Stimulated activated CD4-positive, alpha-beta T cell treated with anti-CD3 and anti-CD28 coated beads, Interleukin-1b, Interleukin-23, amount 100 ng/mL, for 24 hours (primary cell): Measurements from ENCODE around the gene CHD9.
A peak's percentile ranks its signal among the peaks of the same experiment; 100 is the strongest.
"Not testable (repeated sequence)": the region's sequence is repeated elsewhere in the genome, so short reads cannot be mapped to it uniquely, and the experiment has no call there.

Source experiments
- DNase-seq, 4 experiments: peaks; one replicate each; pipeline ENCODE4 v3.0.0-alpha.2; 2020; ENCODE audit warnings: low read depth in 4 of 4, low spot score in 1 of 4

Gene CHD9

DNA sequence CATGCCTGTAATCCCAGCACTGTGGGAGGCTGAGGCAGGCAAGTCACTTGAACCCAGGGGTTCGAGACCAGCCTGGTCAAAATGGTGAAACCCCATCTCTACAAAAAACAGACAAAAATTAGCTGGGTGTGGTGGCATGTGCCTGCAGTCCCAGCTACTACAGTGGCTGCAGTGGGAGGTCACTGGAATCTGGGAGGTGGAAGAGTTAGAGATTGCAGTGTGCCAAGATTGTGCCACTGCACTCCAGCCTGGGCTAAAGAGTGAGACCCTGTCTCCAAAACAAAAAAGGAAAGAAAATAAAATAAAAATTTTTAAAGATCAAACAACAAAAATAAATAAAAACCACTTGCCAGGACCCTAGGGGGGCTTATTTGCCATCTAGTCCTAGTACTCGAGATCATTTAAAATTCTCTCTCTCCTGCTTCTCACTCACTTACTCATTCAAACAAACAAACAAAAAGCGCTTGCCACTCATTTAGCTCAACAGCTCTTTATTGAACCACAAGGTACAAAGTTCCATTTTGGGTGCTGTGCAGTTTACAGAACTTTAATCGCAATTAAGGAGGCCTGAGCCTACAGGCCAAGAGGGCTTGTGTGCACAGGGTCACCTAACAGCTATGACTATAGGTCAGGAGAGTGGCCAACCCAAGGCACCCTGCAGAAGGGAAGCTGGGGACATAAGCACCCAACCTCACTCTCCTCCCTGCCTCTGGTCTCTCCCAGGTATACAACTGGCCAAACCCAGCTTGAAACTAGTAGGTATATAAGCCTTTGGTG lies 6.5 kb upstream of the CHD9 start:
- no peak for DNase-seq

GRCh38 chr16:53051255-53051654 lies 3.5 kb upstream of the CHD9 start:
- DNase-seq = not testable (repeated sequence)

DNA sequence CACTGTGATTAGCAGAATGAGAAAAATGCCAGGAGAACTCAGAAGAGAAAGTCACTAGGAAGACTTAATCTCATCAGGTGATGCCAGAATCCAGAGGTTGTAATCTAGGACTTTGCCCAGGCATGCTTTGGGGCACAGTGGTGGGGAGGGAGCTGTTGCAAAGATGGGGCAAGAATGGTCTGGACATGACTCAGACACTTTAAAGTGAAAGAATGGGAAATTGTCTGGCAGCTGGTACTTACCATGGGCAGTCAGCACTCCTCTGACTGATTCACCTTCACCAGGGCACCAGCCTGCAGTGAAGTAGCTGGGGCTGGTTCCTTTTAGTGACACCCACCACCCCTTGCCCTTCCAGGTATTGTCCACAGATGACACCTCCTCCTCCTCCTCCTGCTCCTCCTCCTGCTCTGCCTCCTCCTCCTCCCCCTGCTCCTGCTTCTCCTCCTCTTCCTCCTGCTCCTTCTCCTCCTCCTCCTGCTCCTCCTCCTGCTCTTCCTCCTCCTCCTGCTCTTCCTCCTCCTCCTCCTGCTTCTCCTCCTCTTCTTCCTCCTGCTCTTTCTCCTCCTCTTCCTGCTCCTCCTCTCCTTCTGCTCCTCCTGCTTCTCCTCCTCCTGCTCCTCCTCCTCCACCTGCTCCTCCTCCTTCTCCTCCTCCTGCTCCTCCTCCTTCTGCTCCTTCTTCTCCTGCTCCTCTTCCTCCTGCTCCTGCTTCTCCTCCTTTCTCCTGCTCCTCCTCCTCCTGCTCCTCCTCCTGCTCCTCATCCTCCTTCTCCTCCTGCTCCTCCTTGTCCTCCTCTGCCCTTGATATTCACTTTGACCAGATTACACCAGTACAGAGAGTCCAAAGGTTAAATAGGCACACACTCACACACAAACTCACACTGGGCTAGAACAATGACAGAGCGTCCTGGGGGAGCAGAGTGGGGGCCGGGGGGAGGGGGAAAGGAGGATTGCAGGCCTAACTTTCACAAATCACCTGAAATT lies 2.0 kb upstream of the CHD9 start, which contains the start of gene CHD9NB:
TSS of gene CHD9NB (minus strand) at position 379 of the 983 bp plus-strand sequence. CDS start 8,739 bp downstream, outside the sequence.
- DNase-seq = no peak

GRCh38 chr16:53053967-53054669 lies 673 bp upstream of the CHD9 start:
- DNase-seq = no peak

DNA sequence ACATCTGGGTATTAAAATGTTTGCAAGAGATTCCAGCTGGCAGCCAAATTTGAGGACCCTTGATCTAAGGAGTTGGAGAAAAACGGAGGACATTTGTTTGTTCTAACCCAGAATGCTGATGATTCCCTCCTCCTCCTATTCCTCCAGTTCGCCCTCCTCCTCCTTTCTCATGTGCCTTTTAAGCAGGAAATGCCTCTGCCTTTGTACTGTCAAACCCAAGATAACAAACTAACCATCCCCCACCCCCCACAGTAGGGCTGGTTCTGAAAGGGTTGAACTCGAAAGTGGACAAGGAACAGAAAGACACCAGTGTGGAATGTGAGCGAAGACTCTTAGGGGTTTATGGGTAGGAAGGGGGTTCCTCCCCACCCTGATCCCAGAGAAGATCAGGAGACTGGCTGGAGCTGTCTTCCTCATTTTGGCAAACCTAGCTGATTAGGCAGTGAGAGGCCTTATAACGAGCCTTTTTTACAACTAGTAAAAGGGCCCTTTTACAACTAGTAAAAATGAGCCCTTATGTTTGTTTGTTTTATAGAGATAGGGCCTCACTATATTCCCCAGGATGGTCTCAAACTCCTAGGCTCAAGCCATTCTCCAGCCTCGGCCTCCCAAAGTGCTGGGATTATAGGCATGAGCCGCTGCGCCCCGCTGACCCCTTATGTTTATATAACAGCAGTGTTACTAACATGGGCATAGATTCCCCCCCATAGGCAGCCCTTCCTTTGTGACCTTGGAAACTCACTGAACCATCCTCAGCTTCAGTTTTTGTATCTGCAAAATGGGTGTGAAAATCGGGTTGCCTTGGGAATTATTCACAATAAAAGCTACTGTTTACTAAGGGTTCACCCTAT lies 975 bp downstream of the CHD9 start:
- DNase-seq = no peak

DNA sequence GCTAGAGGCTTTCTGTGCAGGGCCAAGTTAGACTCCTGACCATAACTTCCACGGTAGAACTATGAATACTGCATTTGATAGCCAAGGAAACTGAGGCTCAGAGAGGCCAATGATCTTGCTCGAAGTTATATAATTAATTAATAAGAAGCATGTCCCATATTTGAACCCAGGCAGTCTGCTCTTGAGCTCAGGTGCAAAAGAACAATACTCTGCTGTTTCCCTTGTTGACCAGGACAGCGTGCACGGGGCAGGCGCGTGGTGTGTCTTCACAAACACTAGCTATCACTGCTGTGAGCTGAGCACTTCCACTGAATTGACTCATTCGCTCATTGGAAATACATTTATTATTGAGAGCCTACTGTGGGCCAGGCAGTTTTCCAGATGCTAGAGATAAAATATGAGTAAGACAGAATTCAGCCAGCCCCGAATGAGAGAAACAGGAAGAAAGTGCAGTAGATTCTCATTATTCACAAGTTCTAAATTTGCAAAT lies 1.6 kb downstream of the CHD9 start:
- DNase-seq = no peak

DNA sequence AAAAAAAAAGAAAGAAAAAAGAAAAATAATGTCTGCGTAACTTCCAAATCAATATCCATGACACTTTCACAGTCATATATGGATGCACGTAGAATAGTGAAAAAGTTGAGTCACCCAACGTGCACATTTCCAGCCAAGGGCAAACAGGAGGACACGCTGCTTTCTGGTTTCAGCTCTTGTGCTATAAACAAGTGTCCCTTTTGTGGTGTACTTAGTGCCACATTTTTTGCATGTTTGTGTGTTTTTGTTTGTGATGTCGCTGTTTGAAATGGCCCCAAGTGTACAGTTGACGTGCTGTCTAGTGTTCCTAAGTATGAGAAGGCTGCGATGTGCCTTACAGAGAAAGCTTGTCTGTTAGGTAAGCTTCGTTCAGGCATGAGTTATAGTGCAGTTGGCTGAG lies 2.9 kb downstream of the CHD9 start:
- no peak for DNase-seq

- DNase-seq = no peak
Observed at GRCh38 chr16:53058441-53058840, 3.6 kb downstream of the CHD9 start.

GRCh38 chr16:53058882-53059281 lies 4.1 kb downstream of the CHD9 start:
- no peak for DNase-seq

DNA sequence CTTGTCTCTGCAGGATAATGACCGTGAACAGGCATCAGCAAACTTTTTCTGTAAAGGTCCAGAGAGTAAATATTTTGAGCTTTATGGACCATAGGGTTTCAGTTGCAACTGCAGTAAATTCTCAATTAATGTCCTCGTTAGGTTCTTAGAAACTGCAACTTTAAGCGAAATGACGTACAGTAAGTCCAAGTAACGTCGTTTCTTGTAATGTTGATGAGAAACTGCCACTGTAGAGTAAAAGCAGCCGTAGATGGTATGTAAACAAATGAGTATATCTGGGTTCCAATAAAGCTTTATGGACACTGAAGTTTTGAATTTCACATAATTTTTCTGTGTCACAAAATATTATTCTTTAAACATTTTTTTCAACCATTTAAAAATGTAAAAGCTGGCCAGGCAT lies 4.9 kb downstream of the CHD9 start:
- no peak for DNase-seq

- DNase-seq = no peak
Observed at GRCh38 chr16:53061256-53061655, 6.5 kb downstream of the CHD9 start.

DNA sequence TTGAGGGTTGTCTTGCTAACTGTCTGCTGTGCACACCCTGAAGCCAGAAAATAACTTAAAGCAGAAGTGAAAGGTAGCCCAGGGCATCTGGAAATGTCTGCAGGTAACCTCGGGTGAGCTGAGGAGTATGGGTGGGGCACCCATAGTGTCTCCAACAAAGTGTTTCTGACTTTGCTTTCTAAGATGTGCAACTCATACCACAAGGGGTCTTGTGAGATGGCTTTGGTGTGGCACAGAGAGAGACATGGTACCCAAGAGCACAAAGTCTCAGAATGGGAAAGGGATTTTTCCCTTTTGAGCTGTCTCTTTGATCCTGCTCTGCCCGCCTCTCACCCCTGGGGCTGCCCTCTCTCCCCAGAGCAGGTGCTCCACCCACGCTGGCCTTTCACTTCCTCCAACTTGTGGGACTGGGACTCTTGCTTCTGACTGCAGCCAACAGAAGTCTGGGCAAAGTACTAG lies 6.9 kb downstream of the CHD9 start:
- DNase-seq = peak in 1 of 4 experiments; percentile 13

- no peak for DNase-seq
Observed at GRCh38 chr16:53064081-53064578, 9.3 kb downstream of the CHD9 start.

- no peak for DNase-seq
Observed at GRCh38 chr16:53065461-53066061, 10.8 kb downstream of the CHD9 start.

- no peak for DNase-seq
Observed at GRCh38 chr16:53067675-53068074, 12.9 kb downstream of the CHD9 start.

GRCh38 chr16:53068423-53068833 lies 13.6 kb downstream of the CHD9 start:
- no peak for DNase-seq

- DNase-seq = no peak
Observed at GRCh38 chr16:53069772-53070171, 15.0 kb downstream of the CHD9 start.

DNA sequence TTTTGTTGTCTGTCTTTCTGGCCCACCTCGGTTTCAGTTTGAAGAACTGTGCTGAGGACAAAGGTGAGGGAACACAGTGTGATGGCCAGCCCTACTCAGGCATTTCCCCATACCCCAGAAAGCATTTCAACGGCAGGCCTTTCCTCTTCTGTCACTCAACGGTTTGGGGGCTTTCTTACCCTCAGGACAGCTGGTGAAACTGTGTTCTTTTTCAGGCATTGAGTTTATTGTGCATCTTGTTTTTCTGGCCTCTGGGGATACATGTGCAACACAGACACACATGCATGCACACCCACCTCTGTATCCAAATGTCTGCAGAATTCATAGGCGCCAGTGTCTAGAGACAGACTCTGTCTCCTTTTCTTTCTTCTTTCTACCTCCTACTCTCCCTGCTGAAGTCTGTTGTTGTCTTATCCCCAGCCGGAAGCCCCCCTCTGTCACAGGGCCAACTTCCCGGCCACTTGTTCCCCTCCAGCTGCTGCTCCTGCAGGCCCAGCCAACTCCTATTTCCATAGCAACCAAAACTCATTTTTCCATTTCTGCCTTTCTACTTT lies 17.0 kb downstream of the CHD9 start:
- no peak for DNase-seq

- DNase-seq = no peak
Observed at GRCh38 chr16:53073022-53073421, 18.2 kb downstream of the CHD9 start.
